ENCODE results near the gene SLC17A9.

Gene SLC17A9

GRCh38 chr20:63003546-63003945, 51.0 kb downstream of the SLC17A9 start:
- DNase-seq (ENCODE audit: low read depth), result no peak

GRCh38 chr20:63004607-63005364, 52.3 kb downstream of the SLC17A9 start:
- no peak for DNase-seq (ENCODE audit: low read depth)

DNA sequence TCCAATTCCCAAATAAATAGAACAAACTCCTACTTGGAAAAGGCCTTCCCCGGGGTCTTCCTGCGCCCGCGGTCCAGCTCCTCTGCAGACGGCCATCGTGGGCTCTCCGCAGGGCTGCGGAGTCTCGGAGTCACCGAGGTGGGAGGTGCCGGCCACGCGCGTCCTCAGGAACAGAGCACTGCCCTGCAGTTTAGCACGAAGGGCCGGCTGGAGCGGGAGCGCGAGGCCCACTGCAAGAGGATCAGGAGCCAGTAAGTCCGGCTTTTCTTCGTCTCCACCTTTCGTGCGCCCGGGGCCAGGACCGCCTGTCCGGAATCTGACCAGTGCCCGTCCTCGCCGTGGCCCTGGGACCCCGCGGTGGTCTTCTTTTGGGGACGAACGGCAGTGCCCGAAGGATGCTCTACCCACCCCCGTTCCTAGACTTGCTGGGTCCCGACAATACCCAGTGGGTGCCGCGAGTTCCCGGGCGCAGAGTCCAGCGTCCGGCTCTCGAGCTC, 52.9 kb downstream of the SLC17A9 start:
- DNase-seq (ENCODE audit: low read depth), result no peak

DNA sequence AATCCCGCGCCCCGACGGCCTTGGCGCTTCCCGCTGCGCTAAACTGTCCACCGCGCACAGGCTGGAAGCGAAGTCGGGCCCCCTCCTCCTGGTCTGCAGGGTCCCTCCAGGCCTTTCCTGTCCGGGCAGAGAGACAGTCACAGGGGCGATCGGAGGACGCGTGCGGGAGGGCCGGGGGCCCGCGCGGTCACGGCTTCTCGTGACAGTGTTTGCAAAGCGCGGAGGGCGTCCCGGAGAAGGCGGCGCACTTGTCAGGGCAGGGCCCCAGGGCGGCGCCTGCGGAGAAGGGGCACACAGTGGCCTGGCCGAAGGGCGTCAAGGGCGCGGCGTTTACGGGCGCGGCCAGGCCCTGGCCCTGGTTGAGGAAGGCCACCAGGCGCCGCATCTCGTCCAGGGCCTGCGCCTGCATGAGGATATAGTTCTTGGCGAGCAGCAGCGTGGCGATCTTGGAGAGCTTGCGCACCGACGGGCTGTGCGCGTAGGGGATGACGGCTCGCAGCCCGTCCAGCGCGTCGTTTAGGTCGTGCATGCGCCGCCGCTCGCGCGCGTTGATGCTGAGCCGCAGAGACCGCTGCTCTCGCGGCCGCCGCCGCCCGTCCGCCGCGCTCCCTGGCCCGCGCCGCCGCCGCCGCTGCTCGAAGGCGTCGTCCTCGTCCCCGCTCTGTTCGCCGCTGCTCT, 53.5 kb downstream of the SLC17A9 start:
- no peak for DNase-seq (ENCODE audit: low read depth)

DNA sequence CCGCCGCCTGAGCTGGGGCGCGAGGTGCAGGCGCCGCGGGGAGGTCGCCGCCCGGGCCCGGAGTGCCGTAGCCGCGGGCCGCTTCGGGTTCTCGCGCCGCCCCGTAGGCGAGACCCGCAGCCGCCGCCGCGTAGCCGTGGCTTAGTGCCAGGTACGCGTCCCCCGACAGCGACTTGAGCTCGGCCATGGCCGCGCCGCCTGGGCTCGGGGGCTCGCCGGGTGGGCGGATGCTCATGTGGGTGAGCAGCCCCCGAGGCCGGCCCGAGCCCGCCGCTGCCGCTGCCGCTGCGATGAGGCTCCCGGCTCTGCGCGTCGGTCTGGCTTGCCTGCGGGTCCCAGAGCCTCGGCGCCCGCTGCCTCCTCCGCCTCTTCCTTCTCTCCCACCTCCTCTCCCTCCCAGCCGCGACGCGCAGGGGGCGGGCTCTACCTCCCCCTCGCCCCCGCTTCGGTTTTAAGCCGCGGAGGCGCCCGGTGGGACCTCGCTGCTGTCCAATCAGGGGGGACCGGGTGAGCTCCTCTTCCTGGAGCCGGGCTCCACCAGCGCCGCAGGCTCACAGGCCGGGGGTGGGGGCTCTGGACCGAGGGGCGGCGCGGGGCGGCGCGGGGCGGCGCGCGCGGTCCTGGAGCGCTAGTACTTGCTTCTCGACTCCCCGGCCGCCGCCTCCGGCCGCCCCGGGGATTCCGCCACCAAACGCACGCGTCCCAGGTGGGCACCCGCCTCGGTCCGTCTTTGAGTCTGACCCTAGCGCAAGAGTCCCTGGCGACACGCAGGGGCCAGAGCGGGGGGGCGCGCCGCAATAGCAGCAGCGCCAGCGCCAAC, 54.2 kb downstream of the SLC17A9 start, which contains the start of gene BHLHE23:
Gene BHLHE23, minus strand, starts transcription at position 425 of the 820 bp plus-strand sequence. Its CDS starts 190 bp downstream, at position 235.
- DNase-seq (ENCODE audit: low read depth), result no peak

DNA sequence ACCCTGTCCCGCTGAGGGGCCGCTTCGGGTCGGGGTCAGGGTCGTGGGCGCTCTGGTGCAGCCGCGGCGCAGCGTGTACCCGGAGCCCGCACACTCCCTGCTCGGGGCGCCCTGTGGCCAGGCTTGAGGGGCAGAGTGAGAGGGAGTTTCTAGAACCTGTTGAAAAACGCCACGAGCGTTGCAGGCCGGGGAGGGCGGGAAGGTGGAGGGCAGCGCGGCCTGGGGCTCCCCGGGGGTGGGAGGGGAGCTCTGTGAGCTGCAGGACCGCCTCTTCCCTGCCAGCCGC, 54.8 kb downstream of the SLC17A9 start:
- DNase-seq (ENCODE audit: low read depth), result no peak

DNA sequence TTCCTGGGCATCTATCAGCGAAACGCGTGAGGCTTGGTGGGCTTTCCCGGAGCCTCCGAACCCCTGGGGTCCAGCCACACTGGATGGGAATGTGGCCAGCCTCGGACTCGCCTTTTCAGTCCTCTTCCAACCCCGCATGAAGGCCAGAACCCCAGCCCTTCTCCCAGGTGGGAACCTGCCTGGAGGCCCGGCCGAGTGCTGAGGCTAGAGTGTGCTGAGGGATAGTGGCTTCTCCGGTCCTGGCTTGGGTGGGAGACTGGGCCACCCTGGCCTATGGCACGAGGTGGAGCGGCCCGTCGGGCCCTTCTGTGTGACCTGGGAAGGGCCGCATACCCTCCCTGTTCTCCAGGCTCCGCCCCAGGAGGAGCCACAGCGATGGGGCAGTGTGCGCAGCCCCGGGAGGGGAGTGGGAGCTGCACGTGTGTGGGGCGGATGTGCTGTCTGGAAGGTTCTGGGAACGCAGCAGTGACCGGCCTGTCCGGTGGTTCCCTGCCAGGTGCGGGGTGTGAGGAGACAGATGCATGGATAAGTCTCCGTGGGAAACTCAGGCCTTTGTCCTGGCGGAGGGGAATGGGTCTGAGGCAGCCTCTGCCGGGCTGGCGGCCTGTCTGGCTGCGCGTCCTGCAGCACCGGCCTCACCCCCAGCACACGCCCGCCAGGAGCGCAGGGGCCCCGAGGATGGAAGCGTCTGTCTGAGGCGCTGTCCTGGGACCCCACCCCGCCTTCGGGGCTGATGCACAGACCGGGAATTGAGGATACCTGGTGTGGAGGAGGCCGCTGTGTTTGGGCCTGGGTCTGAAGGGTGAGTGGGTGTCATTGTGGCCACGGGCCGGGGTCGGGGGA, 55.4 kb downstream of the SLC17A9 start:
- no peak for DNase-seq (ENCODE audit: low read depth)

GRCh38 chr20:63008541-63009044, 56.1 kb downstream of the SLC17A9 start:
- DNase-seq (ENCODE audit: low read depth), result no peak

GRCh38 chr20:63009045-63009961, 56.8 kb downstream of the SLC17A9 start:
- peak; percentile 76 for DNase-seq (ENCODE audit: low read depth)

DNA sequence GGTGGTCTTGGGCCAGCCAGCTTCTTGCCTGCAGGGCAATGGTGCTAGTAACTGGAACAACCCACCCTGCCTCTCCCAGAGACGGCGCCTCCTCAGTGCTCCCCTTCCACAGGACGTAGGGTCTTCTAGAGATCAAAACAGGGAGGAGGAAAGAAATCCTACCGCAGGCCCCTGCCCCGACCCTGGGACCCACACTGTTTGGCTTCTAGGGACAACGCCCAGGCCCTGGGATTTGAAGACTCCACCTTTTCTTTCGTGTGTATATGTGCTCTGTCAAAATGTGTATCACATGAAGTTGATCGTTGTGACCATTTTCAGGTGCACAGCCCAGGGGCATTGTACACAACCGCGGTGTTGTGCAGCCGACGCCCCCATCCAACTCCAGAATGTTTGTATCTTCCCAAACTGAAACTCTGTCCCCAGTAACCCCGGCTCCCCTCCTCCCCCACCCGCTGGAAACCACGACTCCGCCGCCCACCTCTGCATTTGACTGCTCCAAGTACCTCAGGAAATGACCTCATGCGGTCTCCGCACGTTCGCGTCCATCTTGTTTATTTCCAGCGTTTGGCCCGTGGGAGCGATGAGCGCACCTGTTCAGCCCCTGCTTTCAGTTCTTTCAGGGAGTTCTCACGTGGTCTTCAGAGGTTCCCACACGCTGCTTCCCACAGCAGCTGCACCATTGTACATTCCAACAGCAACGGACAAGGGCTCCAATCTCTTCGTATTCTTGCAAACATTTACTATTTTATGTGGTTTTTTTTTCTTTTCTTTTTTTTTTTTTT, 57.7 kb downstream of the SLC17A9 start:
- peak; percentile 59 for DNase-seq (ENCODE audit: low read depth)

DNA sequence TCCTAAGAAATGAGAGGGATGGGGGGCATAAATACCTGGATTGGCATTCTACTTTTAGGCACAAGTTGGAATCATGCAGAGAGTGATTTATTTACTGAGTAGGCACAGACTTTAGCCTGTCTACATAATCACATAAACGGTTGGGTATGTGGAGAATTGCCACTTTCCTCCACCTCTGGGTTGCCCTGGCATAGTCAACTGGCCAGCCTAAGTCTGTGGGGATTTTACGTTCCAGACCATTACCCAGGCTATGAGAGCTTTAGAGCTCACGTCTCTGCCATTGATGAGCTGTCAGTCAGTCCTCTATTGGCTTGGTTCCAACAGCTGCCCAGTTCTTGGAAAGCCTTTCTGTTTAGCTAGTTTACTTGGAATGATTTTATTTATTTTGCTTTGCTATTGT, 59.3 kb downstream of the SLC17A9 start:
- DNase-seq (ENCODE audit: low read depth), result no peak

GRCh38 chr20:63013207-63013606, 60.7 kb downstream of the SLC17A9 start:
- DNase-seq (ENCODE audit: low read depth), result no peak

DNA sequence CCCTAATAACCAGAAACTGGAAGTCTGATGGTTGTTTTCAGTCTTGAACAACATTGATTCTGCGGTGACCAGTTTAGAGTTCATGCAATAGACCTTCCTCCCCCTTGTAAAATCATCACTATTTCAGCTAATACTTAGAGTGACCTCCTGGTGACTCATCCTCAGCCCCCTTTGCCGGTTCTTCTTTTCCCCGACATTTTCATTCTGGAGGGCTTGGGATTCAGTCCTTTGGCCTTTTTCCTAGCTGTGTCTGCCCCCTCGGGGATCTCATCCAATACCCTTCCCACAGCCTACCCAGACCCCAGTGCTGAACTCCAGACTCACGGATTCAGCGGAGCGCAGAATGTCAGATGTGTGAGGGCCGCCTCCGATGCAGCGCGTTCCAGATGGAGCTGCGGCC, 61.8 kb downstream of the SLC17A9 start:
- DNase-seq (ENCODE audit: low read depth), result no peak

- DNase-seq (ENCODE audit: low read depth), result no peak
These were observed 62.2 kb downstream of the SLC17A9 start for GRCh38 chr20:63014710-63015109.

GRCh38 chr20:63015147-63015661, 62.7 kb downstream of the SLC17A9 start:
- no peak for DNase-seq (ENCODE audit: low read depth)

GRCh38 chr20:63015662-63016361, 63.3 kb downstream of the SLC17A9 start:
- no peak for DNase-seq (ENCODE audit: low read depth)

GRCh38 chr20:63016514-63017075, 64.1 kb downstream of the SLC17A9 start:
- DNase-seq (ENCODE audit: low read depth), result no peak

DNA sequence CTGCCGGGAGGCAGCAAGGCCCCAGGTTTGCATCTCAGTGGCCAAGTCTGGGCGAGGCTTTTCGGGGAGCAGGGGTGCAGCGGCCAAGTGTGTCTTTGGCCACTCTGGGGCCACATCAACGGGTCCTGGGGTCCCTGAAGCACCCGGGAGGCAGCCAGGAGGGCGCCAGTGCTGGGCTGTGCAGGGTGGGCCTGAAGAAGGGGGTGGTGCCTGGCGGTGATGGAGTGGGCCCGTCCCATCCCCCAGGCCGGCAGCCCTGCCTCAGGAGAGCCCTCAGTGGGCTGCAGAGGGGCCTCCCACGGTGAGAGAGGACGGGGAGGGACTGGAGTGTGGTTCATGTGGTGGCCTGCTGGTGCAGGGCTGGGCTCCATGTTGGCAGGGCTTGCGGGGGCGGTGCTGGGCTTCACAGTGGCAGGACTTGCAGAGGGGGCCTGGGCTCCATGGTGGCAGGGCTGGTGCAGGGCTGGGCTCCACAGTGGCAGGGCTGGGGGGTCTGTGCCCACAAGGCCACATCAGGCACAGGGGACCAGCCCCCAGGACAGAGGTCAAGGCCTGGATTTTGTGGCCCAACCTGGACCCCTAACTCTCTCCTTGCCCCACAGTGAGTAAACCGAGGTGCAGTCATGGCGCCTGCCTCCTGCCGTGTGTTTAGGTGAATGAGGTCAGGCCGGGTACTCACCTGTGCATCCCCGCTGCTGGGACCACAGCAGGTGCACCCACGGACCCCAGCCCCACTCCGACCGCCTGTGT, 64.7 kb downstream of the SLC17A9 start:
- no peak for DNase-seq (ENCODE audit: low read depth)
